ENCODE measurements around the gene MED17.

MED17 gene

GRCh38 chr11:93819966-93820695 lies 36.0 kb downstream of the MED17 start:
- no peak for DNase-seq

- DNase-seq, result no peak
Observed at GRCh38 chr11:93820847-93821246, 36.8 kb downstream of the MED17 start.

- no peak for DNase-seq
Observed at GRCh38 chr11:93821617-93822016, 37.5 kb downstream of the MED17 start.

GRCh38 chr11:93822359-93822758 lies 38.3 kb downstream of the MED17 start:
- no peak for DNase-seq

- no peak for DNase-seq
Observed at GRCh38 chr11:93823210-93823609, 39.1 kb downstream of the MED17 start.

GRCh38 chr11:93827363-93827762 lies 43.3 kb downstream of the MED17 start:
- no peak for DNase-seq

- no peak for DNase-seq
Observed at GRCh38 chr11:93829598-93829997, 45.5 kb downstream of the MED17 start.

GRCh38 chr11:93831343-93832127 lies 47.5 kb downstream of the MED17 start:
- DNase-seq, result no peak

GRCh38 chr11:93832780-93833179 lies 48.7 kb downstream of the MED17 start:
- no peak for DNase-seq

GRCh38 chr11:93838967-93839366 lies 54.9 kb downstream of the MED17 start:
- DNase-seq, result no peak

GRCh38 chr11:93840180-93840579 lies 56.1 kb downstream of the MED17 start:
- DNase-seq, result no peak

GRCh38 chr11:93840981-93841380 lies 56.9 kb downstream of the MED17 start:
- DNase-seq, result no peak

- DNase-seq, result no peak
Observed at GRCh38 chr11:93841446-93841845, 57.4 kb downstream of the MED17 start.

GRCh38 chr11:93842034-93842433 lies 58.0 kb downstream of the MED17 start:
- no peak for DNase-seq

- DNase-seq, result no peak
Observed at GRCh38 chr11:93842461-93842860, 58.4 kb downstream of the MED17 start.

- DNase-seq, result no peak
Observed at GRCh38 chr11:93843906-93844305, 59.8 kb downstream of the MED17 start.

- no peak for DNase-seq
Observed at GRCh38 chr11:93844568-93844967, 60.5 kb downstream of the MED17 start.

GRCh38 chr11:93845181-93846092 lies 61.4 kb downstream of the MED17 start:
- no peak for DNase-seq

GRCh38 chr11:93846411-93846810 lies 62.3 kb downstream of the MED17 start:
- no peak for DNase-seq

- no peak for DNase-seq
Observed at GRCh38 chr11:93849201-93849600, 65.1 kb downstream of the MED17 start.

- peak in 1 of 14 donors; percentile 25 for DNase-seq
Observed at GRCh38 chr11:93849751-93850593, 65.9 kb downstream of the MED17 start.

- no peak for DNase-seq
Observed at GRCh38 chr11:93850594-93851018, 66.5 kb downstream of the MED17 start, which contains the start of gene VSTM5. Gene VSTM5, minus strand, starts transcription at chr11:93850618. Its CDS starts 116 bp downstream, at chr11:93850502.

Data from C1 segment of cervical spinal cord (tissue), 14 donors.